ENCODE data around the gene CHD6.

CHD6 gene

DNA sequence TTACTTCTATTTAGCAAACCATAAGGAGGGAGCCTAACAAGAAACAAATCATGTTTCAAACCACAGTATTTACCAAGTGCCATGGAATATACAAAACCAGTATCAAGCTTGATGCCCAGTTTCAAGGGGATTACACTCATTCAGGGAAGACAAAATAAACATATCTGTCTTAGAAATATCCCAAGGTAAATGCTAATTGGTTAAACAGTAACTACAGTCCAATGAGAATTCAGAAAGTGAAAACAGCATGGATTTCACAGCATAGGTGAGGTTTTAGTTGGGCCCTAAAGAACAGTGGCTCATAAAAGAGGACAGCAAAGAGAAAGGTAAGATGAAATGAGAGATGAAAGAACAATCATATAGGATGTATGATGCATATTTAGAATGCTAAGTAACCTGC is 110.3 kb downstream of the CHD6 start:
- TF ChIP-seq POLR2A (IDR thresholded peaks at IDR 0.05; ENCODE audit: low read length) (no peak), GATA1 (IDR thresholded peaks at IDR 0.05; ENCODE audit: low read depth, low read length) (no peak)
- DNase-seq = no peak

DNA sequence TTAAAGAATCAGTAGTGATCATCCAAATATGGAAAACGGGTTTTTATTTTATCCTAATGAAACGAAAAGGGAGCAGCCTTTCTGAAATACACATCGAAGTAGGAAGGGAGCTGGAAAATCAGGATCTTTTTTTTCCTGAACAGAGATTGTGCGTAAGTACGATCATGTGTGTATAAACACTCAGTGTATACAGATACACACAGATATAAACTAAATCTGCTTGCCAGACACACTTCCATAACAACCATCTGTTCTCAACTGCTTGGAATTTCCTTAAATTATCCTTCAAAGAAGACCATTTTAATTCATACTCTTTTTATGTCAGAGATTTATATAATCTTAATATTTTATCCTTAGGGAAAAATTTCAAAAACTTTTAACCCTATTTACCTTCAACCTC is 110.7 kb downstream of the CHD6 start:
- TF ChIP-seq POLR2A (IDR thresholded peaks at IDR 0.05; ENCODE audit: low read length) = no peak
- TF ChIP-seq GATA1 (IDR thresholded peaks at IDR 0.05; ENCODE audit: low read depth, low read length) = no peak

DNA sequence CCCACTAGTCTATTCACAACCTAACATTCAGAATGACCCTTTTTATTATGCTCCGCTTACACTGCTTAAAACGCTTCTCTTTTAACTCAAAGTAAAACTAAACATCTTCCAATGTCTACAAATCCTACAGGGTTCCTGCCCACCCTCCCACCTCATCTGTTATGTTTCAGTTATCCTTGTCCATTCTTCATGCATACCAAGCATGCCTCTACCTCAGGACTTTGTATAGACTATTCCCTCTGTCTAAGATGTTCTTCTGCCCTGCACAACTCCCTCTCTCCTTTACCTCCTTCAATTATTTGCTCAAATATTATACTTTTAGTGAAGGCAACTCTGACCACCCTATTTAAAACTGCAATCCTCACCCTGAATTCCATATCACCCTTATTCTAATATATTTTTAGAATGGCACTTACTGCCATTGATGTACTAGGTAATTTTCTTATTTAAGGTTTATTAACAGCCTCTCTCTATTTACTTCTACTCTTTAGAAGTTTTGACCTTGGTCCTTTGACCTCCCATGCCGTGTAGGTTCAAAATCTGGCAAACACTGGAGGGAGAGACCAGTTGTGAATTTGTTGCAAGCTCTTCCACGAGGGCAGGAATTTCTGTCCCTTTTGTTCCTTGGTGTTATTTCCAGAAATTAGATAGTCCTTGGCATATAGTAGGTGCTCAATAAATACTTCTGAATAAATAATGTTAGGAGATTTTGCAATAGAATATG is 111.8 kb downstream of the CHD6 start:
- no peak for TF ChIP-seq POLR2A (IDR thresholded peaks at IDR 0.05; ENCODE audit: low read length)
- TF ChIP-seq GATA1 (IDR thresholded peaks at IDR 0.05; ENCODE audit: low read depth, low read length) = no peak

More for the DNA sequence above, 110.7 kb downstream of the CHD6 start:
- no peak for DNase-seq

DNA sequence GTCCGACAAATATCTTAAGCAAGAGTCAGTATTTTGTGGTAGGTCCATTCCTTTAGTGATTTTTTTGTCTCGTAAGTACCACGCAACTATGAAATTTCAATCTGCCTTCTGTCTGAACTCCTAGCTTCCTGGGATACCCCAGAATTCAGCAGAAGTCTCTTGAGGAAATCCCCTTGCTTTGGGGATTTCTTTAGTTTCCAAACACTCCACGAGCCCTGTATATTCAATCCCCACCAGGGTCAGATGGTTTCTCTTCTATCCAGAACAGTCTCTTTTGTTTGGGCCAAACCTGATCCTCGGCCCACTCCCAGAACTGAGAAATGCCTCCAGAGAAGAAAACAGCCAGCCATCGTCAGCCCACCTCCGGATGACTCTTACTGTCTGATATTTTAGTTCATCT is 113.0 kb downstream of the CHD6 start:
- TF ChIP-seq POLR2A (IDR thresholded peaks at IDR 0.05; ENCODE audit: low read length) (no peak), GATA1 (IDR thresholded peaks at IDR 0.05; ENCODE audit: low read depth, low read length) (no peak)
- DNase-seq = no peak

More for the DNA sequence above, 111.8 kb downstream of the CHD6 start:
- no peak for DNase-seq

DNA sequence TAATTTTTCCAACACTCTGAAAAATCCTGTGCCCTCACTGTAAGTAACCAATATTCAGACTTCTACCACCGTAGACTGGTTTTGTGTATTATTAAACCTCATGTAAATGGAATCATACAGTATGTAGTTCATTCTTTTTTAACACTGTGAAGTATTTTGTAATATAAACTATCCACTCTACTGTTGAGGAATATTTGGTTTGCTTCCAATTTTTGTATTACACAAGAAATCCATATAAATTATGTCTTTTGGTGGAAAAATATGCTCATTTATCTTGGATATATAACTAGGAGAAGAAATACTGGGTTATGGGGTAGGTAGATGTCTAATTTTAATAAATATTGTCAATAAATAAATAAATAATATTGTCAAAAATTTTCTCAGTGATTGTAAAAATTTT is 116.8 kb downstream of the CHD6 start:
- no peak for DNase-seq
- TF ChIP-seq GATA1 (IDR thresholded peaks at IDR 0.05; ENCODE audit: low read depth, low read length) = no peak
- no peak for TF ChIP-seq POLR2A (IDR thresholded peaks at IDR 0.05; ENCODE audit: low read length)

DNA sequence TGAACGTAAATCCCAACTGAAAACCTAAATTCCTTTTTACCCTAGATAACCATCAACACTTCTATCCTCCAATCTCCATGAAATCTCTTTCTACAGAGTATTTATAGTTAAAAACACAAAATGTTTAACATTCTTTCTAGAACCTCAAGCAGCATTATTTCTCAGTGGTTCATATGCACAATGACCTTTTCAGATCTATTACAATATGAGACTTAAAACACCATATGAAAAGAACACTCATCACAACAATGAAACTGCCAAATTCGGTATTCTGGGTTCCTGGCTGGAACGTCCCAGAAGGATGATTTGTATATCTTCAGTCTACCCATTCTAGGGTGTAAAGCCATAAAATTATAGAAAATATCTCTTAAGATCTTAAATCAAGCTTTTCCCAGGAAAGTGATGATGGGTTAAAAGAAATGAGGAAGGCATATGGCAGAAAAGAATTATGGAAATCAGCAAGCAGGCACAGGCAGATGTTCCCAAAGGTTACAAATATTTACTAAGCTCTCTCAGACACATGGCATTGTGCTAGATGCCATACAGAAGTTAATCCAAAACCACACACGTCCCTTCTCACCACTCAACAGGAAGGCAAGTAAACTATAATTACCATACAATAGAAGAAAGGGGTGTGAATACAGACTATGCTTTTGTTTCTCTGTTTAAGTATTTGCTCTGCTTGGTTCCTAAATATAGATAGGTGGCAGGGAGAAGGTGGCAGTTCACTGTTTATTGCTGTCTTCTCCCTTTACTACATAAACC is 118.0 kb downstream of the CHD6 start:
- TF ChIP-seq GATA1 (IDR thresholded peaks at IDR 0.05; ENCODE audit: low read depth, low read length) (no peak), POLR2A (IDR thresholded peaks at IDR 0.05; ENCODE audit: low read length) (no peak)
- DNase-seq = no peak

DNA sequence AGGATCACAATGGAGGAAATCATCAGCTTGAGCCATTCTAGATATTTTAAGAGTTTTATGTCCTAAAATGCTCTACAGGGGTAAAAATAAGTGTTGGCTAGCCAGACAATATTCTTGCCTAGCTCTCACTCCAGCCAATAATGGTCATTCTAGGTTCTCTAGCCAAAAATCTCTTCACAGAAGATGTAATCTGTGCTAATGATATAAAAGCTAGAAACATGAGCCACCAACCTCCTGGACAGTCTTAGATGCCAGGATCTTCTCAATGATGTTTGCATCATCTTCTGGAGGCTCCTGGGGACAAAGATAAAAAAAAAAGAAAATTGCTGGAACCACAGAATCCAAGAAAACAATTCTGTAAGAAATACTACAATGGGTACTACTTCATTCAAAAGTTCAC is 119.1 kb downstream of the CHD6 start:
- TF ChIP-seq POLR2A (IDR thresholded peaks at IDR 0.05; ENCODE audit: low read length) (no peak), GATA1 (IDR thresholded peaks at IDR 0.05; ENCODE audit: low read depth, low read length) (no peak)

DNA sequence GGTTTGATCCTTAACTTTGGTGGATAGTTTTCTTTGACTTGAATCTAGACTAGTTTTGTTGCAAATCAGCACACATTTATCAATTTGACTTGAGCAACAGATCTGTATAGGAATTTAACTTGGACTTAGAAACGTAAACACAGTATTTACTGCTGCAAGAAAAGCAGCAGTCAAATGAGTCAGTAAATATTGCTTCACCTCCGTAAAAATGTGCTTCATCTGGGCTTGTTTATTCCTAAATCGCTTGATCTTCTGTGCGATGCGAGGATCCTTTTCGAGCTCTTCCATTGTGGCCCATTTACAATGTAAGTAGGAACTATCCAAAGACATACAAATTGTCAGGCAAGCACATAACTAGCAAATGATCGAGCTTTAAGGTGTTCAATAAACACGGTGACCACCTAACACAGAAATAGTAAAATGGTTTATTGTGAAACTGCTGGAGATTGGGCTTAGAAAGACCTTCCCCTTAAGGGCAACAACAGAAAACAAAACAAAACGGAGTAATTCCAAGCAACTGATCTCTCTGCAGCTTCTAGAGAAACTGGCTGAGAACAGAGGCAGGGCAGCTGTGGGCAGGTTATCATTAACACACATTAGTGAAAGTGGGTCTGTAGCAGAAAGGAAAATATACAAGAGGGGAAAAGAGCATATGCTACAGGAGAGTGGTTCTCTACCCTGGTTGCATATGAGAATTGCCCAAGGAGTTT is 120.8 kb downstream of the CHD6 start:
- DNase-seq = no peak
- TF ChIP-seq GATA1 (IDR thresholded peaks at IDR 0.05; ENCODE audit: low read depth, low read length) = no peak
- TF ChIP-seq POLR2A (IDR thresholded peaks at IDR 0.05; ENCODE audit: low read length) = no peak

More for the DNA sequence above, 119.1 kb downstream of the CHD6 start:
- no peak for DNase-seq

DNA sequence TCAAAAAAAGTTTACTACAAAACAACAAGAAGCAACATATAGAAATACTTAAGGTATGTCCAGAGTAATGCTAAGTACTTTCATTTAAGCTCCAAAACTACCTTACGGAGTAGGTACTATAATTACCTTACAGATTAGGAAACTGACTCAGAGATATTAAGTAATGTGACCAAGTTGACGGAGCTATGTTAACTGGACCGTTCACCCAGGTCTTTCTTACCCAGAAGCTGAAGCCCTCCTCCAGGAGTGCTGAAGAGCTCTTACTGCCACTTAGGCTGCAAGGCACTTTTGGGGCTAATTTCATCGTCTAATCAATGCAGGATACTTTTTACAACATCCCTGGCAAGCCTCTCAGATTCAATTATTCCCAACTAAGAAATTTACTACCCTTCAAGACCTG is 123.7 kb downstream of the CHD6 start:
- no peak for DNase-seq
- no peak for TF ChIP-seq POLR2A (IDR thresholded peaks at IDR 0.05; ENCODE audit: low read length)

DNA sequence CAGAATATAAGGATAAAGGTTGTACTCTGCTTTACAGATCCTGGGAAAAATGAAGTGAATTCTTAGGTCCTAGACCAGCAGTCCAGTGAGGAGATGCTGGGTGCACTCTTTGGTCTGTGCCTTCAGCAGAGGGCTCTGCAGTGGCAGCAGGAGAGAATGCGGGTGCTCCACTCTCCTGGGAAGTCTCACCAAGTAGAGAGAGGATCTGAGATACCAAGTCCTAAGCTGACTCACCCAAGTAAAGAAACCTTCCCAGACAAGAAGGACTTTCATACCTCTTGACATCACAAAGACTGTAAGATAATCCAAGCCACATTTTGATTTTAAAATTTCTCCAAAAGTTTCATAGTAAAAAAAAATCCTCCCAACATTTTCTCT is 134.6 kb downstream of the CHD6 start:
- TF ChIP-seq GATA1 (IDR thresholded peaks at IDR 0.05; ENCODE audit: low read depth, low read length) = no peak
- no peak for TF ChIP-seq POLR2A (IDR thresholded peaks at IDR 0.05; ENCODE audit: low read length)
- no peak for DNase-seq

DNA sequence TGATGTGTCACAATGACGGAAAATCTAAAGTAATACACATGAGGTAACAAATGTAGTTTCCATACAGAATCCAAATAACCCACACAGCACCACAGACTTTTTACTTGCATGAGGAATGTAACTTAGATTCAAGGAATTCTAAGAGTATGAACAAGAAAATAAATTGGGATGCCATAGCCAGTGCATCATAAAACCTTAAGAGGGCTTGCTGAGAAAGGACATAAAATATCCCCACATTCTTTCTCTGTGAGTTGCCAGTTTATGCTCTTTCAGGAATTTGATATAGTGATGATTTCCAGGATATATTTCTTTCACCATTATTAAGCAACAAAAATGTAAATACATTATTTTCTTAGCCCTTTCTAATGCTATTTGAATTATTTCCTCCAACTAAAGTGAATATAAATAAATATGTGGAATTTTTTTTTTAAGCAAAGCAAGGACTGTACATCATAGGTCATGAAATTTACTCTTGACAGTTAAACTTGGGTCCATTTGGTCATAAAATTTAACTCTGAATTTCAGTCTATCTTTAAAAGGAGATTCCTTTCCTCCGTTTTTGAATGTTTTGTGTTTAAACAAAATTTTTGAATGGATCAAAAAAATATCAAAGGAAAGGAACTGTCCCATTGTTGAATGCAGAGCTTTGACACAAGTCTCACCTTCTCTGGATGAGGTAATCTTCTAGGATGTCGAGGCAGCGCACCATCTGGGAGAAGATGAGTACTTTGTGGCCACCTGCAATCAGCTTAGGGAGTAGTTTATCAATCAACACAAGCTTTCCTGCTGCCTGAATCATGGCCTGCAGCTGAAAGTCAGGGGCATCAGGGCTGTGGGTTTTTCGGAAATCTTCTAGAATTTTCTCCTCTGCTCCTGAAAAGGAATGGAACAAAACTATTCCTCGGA is 135.3 kb downstream of the CHD6 start:
- no peak for TF ChIP-seq GATA1 (IDR thresholded peaks at IDR 0.05; ENCODE audit: low read depth, low read length)

DNA sequence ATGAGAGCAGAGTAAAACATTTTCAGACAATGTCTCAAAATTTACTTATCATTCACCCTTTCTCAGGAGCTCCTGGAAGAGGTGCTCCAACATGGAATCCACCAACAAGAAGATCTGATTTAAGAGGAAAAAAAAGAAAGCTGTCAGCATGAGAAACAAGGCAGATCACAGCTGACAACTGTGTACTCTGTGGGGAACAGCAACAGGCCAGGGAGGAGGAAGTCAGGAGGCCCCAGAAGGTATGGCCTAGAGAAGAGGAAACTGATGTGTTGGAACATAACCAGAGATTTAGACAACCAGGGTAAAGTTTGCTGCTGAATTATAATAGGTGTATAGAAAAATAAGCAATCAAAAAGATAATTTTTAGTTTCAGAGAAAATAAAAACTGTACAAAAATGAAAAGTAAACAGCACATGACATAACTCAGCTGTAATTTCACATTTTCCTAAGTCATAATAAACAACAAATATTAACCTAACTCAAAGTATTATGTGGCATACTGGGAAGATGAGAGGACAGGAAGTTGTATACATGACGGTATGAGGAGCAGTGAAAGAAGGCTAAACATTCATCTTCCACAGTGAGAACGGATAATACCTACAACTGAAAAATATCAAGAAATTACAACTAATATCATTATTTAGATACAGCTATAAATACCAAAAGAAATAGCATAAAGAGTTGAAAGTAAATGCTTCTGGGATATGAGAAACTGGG is 138.0 kb downstream of the CHD6 start:
- TF ChIP-seq POLR2A (IDR thresholded peaks at IDR 0.05; ENCODE audit: low read length) = no peak
- no peak for TF ChIP-seq GATA1 (IDR thresholded peaks at IDR 0.05; ENCODE audit: low read depth, low read length)
- no peak for DNase-seq

More for the DNA sequence above, 135.3 kb downstream of the CHD6 start:
- DNase-seq = no peak

DNA sequence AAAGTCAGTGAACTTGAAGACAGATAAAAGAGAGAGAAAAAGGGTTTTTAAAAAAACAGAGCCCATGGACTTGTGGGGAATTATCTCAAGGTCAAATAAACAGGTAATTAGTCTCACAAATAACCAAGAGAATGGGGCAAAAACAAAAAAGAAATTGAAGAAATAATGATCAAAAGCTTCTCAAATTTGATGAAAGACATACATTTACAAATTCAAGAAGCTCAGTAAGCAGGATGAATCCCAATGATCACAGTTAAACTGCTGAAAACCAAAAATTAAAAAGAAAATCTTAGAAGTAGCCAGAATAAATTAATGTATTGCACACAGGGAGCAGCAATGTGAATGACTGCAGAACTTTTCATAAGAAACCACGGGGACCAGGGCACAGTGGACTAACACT is 139.1 kb downstream of the CHD6 start:
- DNase-seq = no peak
- TF ChIP-seq POLR2A (IDR thresholded peaks at IDR 0.05; ENCODE audit: low read length) (no peak), GATA1 (IDR thresholded peaks at IDR 0.05; ENCODE audit: low read depth, low read length) (no peak)

Measured in erythroblast (primary cell).